ENCODE results near the gene EVI5L.

GRCh38 chr19:7857727-7858108 is 27.7 kb downstream of the EVI5L start:
- no peak for TF ChIP-seq ZFP3 (CRISPR knock-in tag; IDR thresholded peaks at IDR 0.05)
- no peak for TF ChIP-seq ZFP30 (CRISPR knock-in tag; IDR thresholded peaks at IDR 0.05)
- TF ChIP-seq, protein P1, sequence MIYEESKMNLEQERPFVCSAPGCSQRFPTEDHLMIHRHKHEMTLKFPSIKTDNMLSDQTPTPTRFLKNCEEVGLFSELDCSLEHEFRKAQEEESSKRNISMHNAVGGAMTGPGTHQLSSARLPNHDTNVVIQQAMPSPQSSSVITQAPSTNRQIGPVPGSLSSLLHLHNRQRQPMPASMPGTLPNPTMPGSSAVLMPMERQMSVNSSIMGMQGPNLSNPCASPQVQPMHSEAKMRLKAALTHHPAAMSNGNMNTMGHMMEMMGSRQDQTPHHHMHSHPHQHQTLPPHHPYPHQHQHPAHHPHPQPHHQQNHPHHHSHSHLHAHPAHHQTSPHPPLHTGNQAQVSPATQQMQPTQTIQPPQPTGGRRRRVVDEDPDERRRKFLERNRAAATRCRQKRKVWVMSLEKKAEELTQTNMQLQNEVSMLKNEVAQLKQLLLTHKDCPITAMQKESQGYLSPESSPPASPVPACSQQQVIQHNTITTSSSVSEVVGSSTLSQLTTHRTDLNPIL (CRISPR knock-in tag; IDR thresholded peaks at IDR 0.05; ENCODE audit: low read depth) = no peak
- TF ChIP-seq ZNF8 (CRISPR knock-in tag; IDR thresholded peaks at IDR 0.05) = no peak
- TF ChIP-seq TOX (CRISPR knock-in tag; IDR thresholded peaks at IDR 0.05; ENCODE audit: borderline replicate concordance) = no peak
- no peak for TF ChIP-seq RARB (CRISPR knock-in tag; IDR thresholded peaks at IDR 0.05)
- no peak for TF ChIP-seq CSDC2 (CRISPR knock-in tag; IDR thresholded peaks at IDR 0.05)
- TF ChIP-seq GLIS3 (CRISPR knock-in tag; IDR thresholded peaks at IDR 0.05) = no peak
- TF ChIP-seq TCF4 (CRISPR knock-in tag; IDR thresholded peaks at IDR 0.05; ENCODE audit: borderline replicate concordance) = no peak
- no peak for TF ChIP-seq BACH2 (CRISPR knock-in tag; IDR thresholded peaks at IDR 0.05; ENCODE audit: borderline replicate concordance)
